ENCODE results near the gene HS3ST5.

DNA sequence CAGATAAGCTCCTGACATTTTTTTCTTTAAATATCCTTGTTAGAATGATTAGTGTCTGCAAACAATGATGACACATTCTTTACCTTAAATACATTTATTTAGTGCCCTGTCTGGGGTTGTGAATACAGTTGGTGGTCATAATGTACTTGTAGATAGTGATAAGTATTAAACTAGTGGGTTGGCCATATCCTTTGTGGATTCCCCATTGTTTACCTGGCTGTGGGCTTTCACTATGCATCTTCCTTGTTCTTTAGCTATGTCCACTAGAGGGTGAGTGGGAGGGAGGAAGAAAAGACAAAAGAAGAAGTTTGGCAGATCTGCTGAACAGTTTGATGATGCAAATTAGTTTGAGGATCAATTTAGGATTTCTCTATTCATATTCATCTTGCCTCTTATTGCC is 15.7 kb downstream of the HS3ST5 start:
- TF ChIP-seq, protein P1, sequence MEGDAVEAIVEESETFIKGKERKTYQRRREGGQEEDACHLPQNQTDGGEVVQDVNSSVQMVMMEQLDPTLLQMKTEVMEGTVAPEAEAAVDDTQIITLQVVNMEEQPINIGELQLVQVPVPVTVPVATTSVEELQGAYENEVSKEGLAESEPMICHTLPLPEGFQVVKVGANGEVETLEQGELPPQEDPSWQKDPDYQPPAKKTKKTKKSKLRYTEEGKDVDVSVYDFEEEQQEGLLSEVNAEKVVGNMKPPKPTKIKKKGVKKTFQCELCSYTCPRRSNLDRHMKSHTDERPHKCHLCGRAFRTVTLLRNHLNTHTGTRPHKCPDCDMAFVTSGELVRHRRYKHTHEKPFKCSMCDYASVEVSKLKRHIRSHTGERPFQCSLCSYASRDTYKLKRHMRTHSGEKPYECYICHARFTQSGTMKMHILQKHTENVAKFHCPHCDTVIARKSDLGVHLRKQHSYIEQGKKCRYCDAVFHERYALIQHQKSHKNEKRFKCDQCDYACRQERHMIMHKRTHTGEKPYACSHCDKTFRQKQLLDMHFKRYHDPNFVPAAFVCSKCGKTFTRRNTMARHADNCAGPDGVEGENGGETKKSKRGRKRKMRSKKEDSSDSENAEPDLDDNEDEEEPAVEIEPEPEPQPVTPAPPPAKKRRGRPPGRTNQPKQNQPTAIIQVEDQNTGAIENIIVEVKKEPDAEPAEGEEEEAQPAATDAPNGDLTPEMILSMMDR (IDR thresholded peaks at IDR 0.05 in 8 of 11, conservative IDR thresholded peaks at IDR 0.05 in 3 of 11) = no peak
- TF ChIP-seq POLR2AphosphoS5 (IDR thresholded peaks at IDR 0.05) = no peak
- no peak for TF ChIP-seq POLR2A (IDR thresholded peaks at IDR 0.05)
